ENCODE measurements around the gene RHOT2. TPM values are rescaled to one million over a fixed set of nuclear protein-coding genes. Genes with fewer than 3 reads are reported as not detected.

The RHOT2 gene
- total and polyA plus RNA-seq, 2 of the 8 experiments (the other 6 are each of a cell fraction or from before 2014, with no cell fraction given): 149 to 194 TPM

DNA sequence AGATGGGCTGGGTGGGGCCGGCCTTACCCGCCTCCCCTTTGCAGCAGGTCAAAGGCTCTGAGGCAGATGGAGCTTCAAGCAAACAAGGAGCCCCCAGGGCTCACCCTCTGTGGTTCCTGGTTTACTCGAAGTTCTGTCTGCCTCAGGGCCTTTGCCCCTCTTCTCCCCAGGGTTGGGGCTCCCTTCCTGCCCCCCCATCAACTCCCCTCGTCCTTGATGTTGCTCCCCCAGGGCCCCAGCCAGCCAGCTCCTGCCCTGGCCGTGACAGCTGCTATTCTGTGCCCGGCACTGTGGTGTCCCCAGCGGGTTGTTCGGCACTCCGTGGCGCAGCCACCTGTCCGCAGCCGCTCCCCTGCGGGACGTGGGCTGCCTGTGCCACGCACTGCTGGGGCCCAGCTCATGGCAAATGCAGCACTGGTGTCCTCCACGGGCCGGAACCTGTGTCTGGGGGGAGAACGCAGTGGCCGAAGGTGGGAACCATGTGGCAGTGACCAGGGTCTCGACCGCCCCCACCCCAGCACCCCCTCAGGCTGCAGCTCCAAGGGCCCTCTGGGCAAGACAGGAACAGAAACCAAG is 42.7 kb downstream of the RHOT2 start:
- DNase-seq (ENCODE audit: low read depth in 1 of 2, low spot score in 2 of 2): no peak
- Histone ChIP-seq H3K4me3 (ENCODE audit: extremely low read depth in 1 of 4, insufficient read depth in 2 of 4, low read depth in 3 of 4, low read length in 4 of 4) (no peak overlapping the region), H4K8ac (ENCODE audit: extremely low read depth, insufficient read depth, low read length) (peak overlapping the region; percentile 51), H2BK120ac (replicated peaks; ENCODE audit: low read depth, low read length) (no peak overlapping the region), H2BK15ac (ENCODE audit: low read length) (peak overlapping the region; percentile 61; the same call in 1 of the 2 replicates), H3K23ac (ENCODE audit: insufficient read length) (no peak overlapping the region), H2BK20ac (ENCODE audit: low read length) (no peak overlapping the region), H3K79me1 (ENCODE audit: low read depth, low read length) (no peaks in the 10 kb centered on the region), H3K4me2 (ENCODE audit: insufficient read depth in 1 of 2, low read depth in 2 of 2, low read length in 2 of 2) (no peak overlapping the region), H3K23me2 (ENCODE audit: low read depth, low read length) (peaks cover 16% of the 10 kb centered on the region; the same call in 1 of the 2 replicates), H3K9me3 (ENCODE audit: insufficient read depth in 2 of 2, low read depth in 1 of 2, low read length in 1 of 2) (no peaks in the 10 kb centered on the region), H3K14ac (ENCODE audit: insufficient read length) (no peak overlapping the region), H3K56ac (replicated peaks; ENCODE audit: insufficient read length, low read depth, low read length) (no peak overlapping the region), H2AFZ (ENCODE audit: low read length) (no peak overlapping the region), H3K36me3 (ENCODE audit: control insufficient read depth in 2 of 4, insufficient read depth in 4 of 4, low read length in 3 of 4) (no peaks in the 10 kb centered on the region), H2BK5ac (ENCODE audit: low read depth, low read length) (no peak overlapping the region), H4K5ac (ENCODE audit: insufficient read length, low read depth, low read length) (no peak overlapping the region), H2AK5ac (ENCODE audit: low read depth, low read length) (no peak overlapping the region), H4K91ac (replicated peaks; ENCODE audit: insufficient read length, low read length) (no peak overlapping the region), H3K27me3 (replicated peaks in 1 of 4; ENCODE audit: control insufficient read depth in 3 of 4, extremely low read depth in 1 of 4, insufficient read depth in 3 of 4, low read length in 3 of 4) (peaks cover 20 to 66% (median 48%) of the 10 kb centered on the region in 4 experiments), H3K18ac (ENCODE audit: extremely low read depth, low read length) (no peak overlapping the region), H3K27ac (ENCODE audit: low read depth, low read length) (no peak overlapping the region), H2BK12ac (ENCODE audit: low read depth, low read length) (no peak overlapping the region), H4K20me1 (replicated peaks in 1 of 2; ENCODE audit: control insufficient read depth in 1 of 2, insufficient read depth in 2 of 2, low read length in 2 of 2) (peaks cover 3 to 8% of the 10 kb centered on the region in 2 experiments), H3K9ac (replicated peaks in 1 of 4; ENCODE audit: extremely low read depth in 1 of 4, low read depth in 3 of 4, low read length in 3 of 4) (no peak overlapping the region), H3K4me1 (replicated peaks in 1 of 4; ENCODE audit: control insufficient read depth in 3 of 4, insufficient read depth in 4 of 4, low read length in 3 of 4) (peaks cover 0 to 8% (median 5%) of the 10 kb centered on the region in 4 experiments; a peak in 3 of 7 replicates), H3K79me2 (ENCODE audit: control insufficient read depth in 1 of 2, insufficient read depth in 2 of 2, low read length in 2 of 2) (no peaks in the 10 kb centered on the region), H3K4ac (replicated peaks; ENCODE audit: insufficient read length, low read depth, low read length) (no peak overlapping the region)
- no peak for FAIRE-seq
- POLR2A ChIA-PET (ENCODE audit: partially characterized antibody): interaction anchor here (1.1 to 20.9 kb wide), 5 partner anchors 9 to 91 kb away, joined by 4 to 353 read pairs (median 5); partner anchors contain the start of genes ANTKMT, CCDC78 and HAGHL
- CTCF ChIA-PET (ENCODE audit: partially characterized antibody): interaction anchor here (0.8 to 33.4 kb wide), 12 partner anchors 8 to 393 kb away, joined by 3 to 977 read pairs (median 4); partner anchors contain the start of genes ANTKMT, CCDC78, CHTF18 and CIAO3
- 88% methylated on average over 20 of the region's 21 CpGs; no CpG with 5 or more reads in 1 of the 2 experiments for WGBS, 2 experiments (ENCODE audit: extremely low coverage in 1 of 2, insufficient coverage in 1 of 2, insufficient read length in 1 of 2, insufficient replicate concordance in 2 of 2, low coverage in 1 of 2, low lambda C conversion rate in 2 of 2, missing lambda C conversion rate in 1 of 2)
- no peak for TF ChIP-seq NRF1 (IDR thresholded peaks at IDR 0.05; ENCODE audit: low read depth, low read length)
- no peak for TF ChIP-seq TBP (IDR thresholded peaks at IDR 0.05; ENCODE audit: low read depth, low read length)
- no peak for TF ChIP-seq SP1 (IDR thresholded peaks at IDR 0.05; ENCODE audit: low read depth, low read length)
- no peak for TF ChIP-seq KDM5A (IDR thresholded peaks at IDR 0.05; ENCODE audit: low read length)
- TF ChIP-seq CHD2 (IDR thresholded peaks at IDR 0.05; ENCODE audit: low read length): no peak
- TF ChIP-seq, protein P1, sequence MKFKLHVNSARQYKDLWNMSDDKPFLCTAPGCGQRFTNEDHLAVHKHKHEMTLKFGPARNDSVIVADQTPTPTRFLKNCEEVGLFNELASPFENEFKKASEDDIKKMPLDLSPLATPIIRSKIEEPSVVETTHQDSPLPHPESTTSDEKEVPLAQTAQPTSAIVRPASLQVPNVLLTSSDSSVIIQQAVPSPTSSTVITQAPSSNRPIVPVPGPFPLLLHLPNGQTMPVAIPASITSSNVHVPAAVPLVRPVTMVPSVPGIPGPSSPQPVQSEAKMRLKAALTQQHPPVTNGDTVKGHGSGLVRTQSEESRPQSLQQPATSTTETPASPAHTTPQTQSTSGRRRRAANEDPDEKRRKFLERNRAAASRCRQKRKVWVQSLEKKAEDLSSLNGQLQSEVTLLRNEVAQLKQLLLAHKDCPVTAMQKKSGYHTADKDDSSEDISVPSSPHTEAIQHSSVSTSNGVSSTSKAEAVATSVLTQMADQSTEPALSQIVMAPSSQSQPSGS (IDR thresholded peaks at IDR 0.05; ENCODE audit: low read length): no peak
- no peak for TF ChIP-seq RAD21 (IDR thresholded peaks at IDR 0.05 in 1 of 2, conservative IDR thresholded peaks at IDR 0.05 in 1 of 2; ENCODE audit: low read depth in 2 of 2, low read length in 2 of 2)
- no peak for TF ChIP-seq YY1 (IDR thresholded peaks at IDR 0.05; ENCODE audit: low read depth, low read length)
- TF ChIP-seq SP2 (IDR thresholded peaks at IDR 0.05; ENCODE audit: low read length): no peak
- no peak for TF ChIP-seq CHD1 (IDR thresholded peaks at IDR 0.05; ENCODE audit: low read depth, low read length)
- no peak for TF ChIP-seq POLR2A (IDR thresholded peaks at IDR 0.05; ENCODE audit: control extremely low read depth in 1 of 2, low read depth in 2 of 2, low read length in 2 of 2)
- TF ChIP-seq MAFK (IDR thresholded peaks at IDR 0.05; ENCODE audit: low read depth, low read length): no peak

All from H1 (cell line).